Testis (tissue), 3 donors: ENCODE results near the gene KIFC1. TPM values are rescaled to one million over a fixed set of nuclear protein-coding genes. Genes with fewer than 3 reads are reported as not detected.
A peak's percentile ranks its signal among the peaks of the same experiment; 100 is the strongest.

ENCODE experiments used
- DNase-seq: peaks from one replicate; pipeline ENCODE4 v3.0.0-alpha.2; 2019
- H3K27ac ChIP-seq, 2 donors: fragments of 200-600 bp; sonication (generic); one replicate each; pipeline ENCODE4 v1.5.1; 2019
- H3K27me3 ChIP-seq: fragments of 200-600 bp; sonication (generic); one replicate; pipeline ENCODE4 v1.5.1; 2019
- H3K36me3 ChIP-seq: fragments of 200-600 bp; sonication (generic); one replicate; pipeline ENCODE4 v1.5.1; 2017; ENCODE audit warnings: low read depth; ENCODE audit errors: missing control alignments
- H3K4me1 ChIP-seq: fragments of 200-600 bp; sonication (generic); one replicate; pipeline ENCODE4 v1.5.1; 2019
- H3K4me3 ChIP-seq, 2 donors: fragments of 200-600 bp; sonication (generic); one replicate each; pipeline ENCODE4 v1.5.1; 2017 to 2019
- H3K9me3 ChIP-seq: fragments of 200-600 bp; sonication (generic); one replicate; pipeline ENCODE4 v1.5.1; 2017
- CTCF ChIP-seq, 3 experiments: fragments of 450-650 bp in 2 of 3; fragments of 200-600 bp in 1 of 3; sonication (generic) in 1 of 3; IDR thresholded peaks; one replicate each; pipeline ENCODE4 v1.5.1; 2016 to 2019; ENCODE audit warnings: antibody characterized with exemption in 3 of 3, mild to moderate bottlenecking in 2 of 3, moderate library complexity in 1 of 3
- POLR2A ChIP-seq: fragments of 450-650 bp; IDR thresholded peaks from one replicate; pipeline ENCODE4 v1.6.1; 2017; ENCODE audit warnings: antibody characterized with exemption, mild to moderate bottlenecking, moderate library complexity
- WGBS, 2 donors: methylation state at CpG; one replicate each; pipeline ENCODE4 v1.1.5; 2018; 5-methylcytosine and 5-hydroxymethylcytosine counted together
- intact Hi-C: fragments of 100-400 bp; cut with DNase I; formaldehyde crosslinking; loops from one replicate; pipeline ENCODE4 v1.15.1; 2023; ENCODE audit warnings: low total_unique reads
- polyA plus RNA-seq: library from polyadenylated mRNA; stranded (reverse); fragments of 350-450 nt; fragmentation: Illumina TruSeq; extraction: RNeasy Lipid Tissue Mini Kit (QIAGEN cat#74804); gene quantifications from one replicate; pipeline ENCODE4 v1.2.3, GENCODE V29; 2014; ENCODE audit warnings: low read depth, low replicate concordance; ENCODE audit not compliant: insufficient read depth
- total RNA-seq, 2 donors: library from RNA; depleted of rRNA; stranded (reverse); fragments of >200 nt; gene quantifications; one replicate each; pipeline ENCODE4 v1.2.3, GENCODE V29; 2016

Gene KIFC1
- total and polyA plus RNA-seq, 3 donors from 2014 or later = 19.8 to 22.5 (median 20.2) TPM

DNA sequence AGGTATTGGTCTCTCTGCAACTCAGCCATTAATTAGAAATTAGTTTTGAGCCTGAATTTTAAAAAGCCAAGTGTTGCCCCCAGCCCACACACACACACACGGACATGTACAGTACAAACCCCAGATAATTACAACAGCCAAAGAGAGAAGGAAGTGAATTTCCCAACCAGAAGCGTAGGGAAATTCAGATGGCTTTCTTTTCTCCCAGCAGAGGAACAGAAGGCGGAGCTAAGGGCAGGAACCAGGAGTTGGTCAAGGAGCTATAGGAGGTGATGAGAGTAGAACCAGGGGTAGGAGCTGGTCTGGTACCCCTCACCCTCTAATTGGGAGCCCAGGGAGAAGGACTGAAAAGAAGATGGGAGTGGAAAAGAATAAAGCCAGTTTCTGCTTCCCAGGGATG, 58.8 kb downstream of the KIFC1 start:
- peaks cover 14% of the 10 kb centered on the region for H3K4me1 ChIP-seq
- no peak for TF ChIP-seq CTCF (IDR thresholded peaks at IDR 0.05)
- TF ChIP-seq POLR2A = no peak
- H3K9me3 ChIP-seq = no peaks in the 10 kb centered on the region
- no peak overlapping the region for H3K27ac ChIP-seq
- intact Hi-C loops = no loop called here
- DNase-seq = no peak
- WGBS, 2 donors = 68 to 77% methylated on average over 3 of the region's 3 CpGs
- H3K4me3 ChIP-seq = no peak overlapping the region
- H3K36me3 ChIP-seq = no peaks in the 10 kb centered on the region
- no peaks in the 10 kb centered on the region for H3K27me3 ChIP-seq

DNA sequence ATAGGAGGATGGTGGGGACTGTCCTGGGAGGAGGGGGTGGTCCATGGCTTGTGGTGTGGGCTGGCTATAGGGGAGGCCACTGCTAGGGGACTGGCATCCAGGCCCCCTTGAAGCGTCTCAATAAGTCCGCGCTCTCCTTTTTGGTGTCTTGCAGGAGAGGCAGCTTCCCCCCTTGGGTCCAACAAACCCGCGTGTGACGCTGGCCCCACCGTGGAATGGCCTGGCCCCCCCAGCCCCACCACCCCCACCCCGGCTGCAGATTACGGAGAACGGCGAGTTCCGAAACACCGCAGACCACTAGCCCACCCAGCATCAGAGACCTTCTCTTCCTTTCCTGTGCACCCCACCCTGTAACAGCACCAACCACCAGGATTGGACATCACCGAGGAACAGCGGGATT, 60.0 kb downstream of the KIFC1 start:
- TF ChIP-seq CTCF (IDR thresholded peaks at IDR 0.05) (no peak), POLR2A (no peak)
- Histone ChIP-seq H3K27ac (no peak overlapping the region), H3K36me3 (no peaks in the 10 kb centered on the region), H3K4me1 (peaks cover 23% of the 10 kb centered on the region), H3K27me3 (no peaks in the 10 kb centered on the region), H3K9me3 (no peaks in the 10 kb centered on the region), H3K4me3 (no peak overlapping the region)
- intact Hi-C loops = no loop called here
- 89 to 91% methylated on average over 15 of the region's 15 CpGs for WGBS, 2 donors
- DNase-seq = no peak

- H3K27ac ChIP-seq = no peak overlapping the region
- intact Hi-C loops = no loop called here
Measured at GRCh38 chr6:33452496-33452895, 60.9 kb downstream of the KIFC1 start.

DNA sequence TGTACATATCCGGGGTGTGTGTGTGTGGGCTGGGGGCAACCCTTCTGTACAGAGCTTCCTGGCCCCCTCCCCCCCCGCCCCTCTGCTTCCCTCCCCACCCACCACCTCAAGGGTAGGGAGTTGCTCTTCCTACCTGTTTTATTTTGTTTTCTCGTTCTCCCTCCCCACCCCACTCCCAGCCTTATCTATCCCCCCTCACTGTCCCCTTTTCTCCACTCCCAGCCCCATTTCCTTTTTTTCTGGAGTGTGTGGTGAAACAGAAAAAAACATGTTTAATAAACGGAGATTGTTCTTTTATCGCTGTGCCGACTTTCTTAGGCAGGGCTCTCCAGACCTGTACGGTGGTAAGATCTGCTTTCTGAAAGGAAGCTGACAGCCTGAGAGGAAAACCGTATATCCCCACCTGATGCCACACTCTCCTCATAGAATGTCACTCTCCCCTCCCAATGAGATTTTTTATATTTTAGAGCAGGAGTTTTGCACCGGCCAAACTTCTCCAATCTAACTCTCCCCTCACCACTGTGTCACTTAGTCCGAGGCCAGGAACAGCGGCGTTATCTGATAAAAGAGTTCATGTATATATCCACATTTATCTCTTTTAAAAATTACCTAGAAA, 61.9 kb downstream of the KIFC1 start:
- H3K4me3 ChIP-seq = peak overlapping the region; percentile 62 to 77
- TF ChIP-seq CTCF (IDR thresholded peaks at IDR 0.05) (no peak), POLR2A (no peak)
- H3K36me3 ChIP-seq = no peaks in the 10 kb centered on the region
- intact Hi-C loops = no loop called here
- no peaks in the 10 kb centered on the region for H3K27me3 ChIP-seq
- H3K9me3 ChIP-seq = no peaks in the 10 kb centered on the region
- peak overlapping the region in 1 of 2 donors; percentile 62 for H3K27ac ChIP-seq
- H3K4me1 ChIP-seq = peaks cover 33% of the 10 kb centered on the region
- peak; percentile 15 for DNase-seq
- WGBS, 2 donors = 1 to 3% methylated on average over 12 of the region's 12 CpGs

More at GRCh38 chr6:33452496-33452895, 60.9 kb downstream of the KIFC1 start:
- H3K4me3 ChIP-seq = no peak overlapping the region
- H3K27me3 ChIP-seq = no peaks in the 10 kb centered on the region
- H3K36me3 ChIP-seq = no peaks in the 10 kb centered on the region
- DNase-seq = no peak
- H3K4me1 ChIP-seq = peaks cover 31% of the 10 kb centered on the region
- no peaks in the 10 kb centered on the region for H3K9me3 ChIP-seq
- TF ChIP-seq POLR2A = no peak
- TF ChIP-seq CTCF (IDR thresholded peaks at IDR 0.05) = no peak
- WGBS, 2 donors = 79 to 90% methylated on average over 3 to 4 of the region's 4 CpGs
